Activated naive CD8-positive, alpha-beta T cell treated with anti-CD3 and anti-CD28 coated beads for 36 hours (primary cell): ENCODE data around the gene NKAPL. TPM values are rescaled to one million over a fixed set of nuclear protein-coding genes. Genes with fewer than 3 reads are reported as not detected.

Experiments used
- total RNA-seq, 2 experiments: library from RNA; stranded (reverse); gene quantifications; one replicate each; pipeline ENCODE4 v1.2.3, GENCODE V29; 2021

Gene NKAPL
- total RNA-seq, 2 experiments from 2014 or later: 0.46 to 0.64 TPM

Other genes with a start within 250 kb of the NKAPL start
- 1 to 10 TPM; 4.3 TPM for gene ZNF165, start 178.7 kb upstream of the NKAPL start, total RNA-seq
- gene ZSCAN16, start 134.7 kb upstream of the NKAPL start, total RNA-seq: 1 to 10 TPM; 2.9 to 3.3 TPM
- gene ZKSCAN8, start 117.4 kb upstream of the NKAPL start, total RNA-seq: 10 to 100 TPM; 13.8 to 14.6 TPM
- 1 to 10 TPM; 4.3 to 5.2 TPM for gene ZSCAN9, start 34.0 kb upstream of the NKAPL start, total RNA-seq
- 1 to 10 TPM; 4.5 to 5.0 TPM for gene ZKSCAN4, start 7.0 kb upstream of the NKAPL start, total RNA-seq
- gene ZSCAN26, start 7.8 kb downstream of the NKAPL start, total RNA-seq: 1 to 10 TPM; 5.2 to 5.8 TPM
- gene PGBD1, start 22.3 kb downstream of the NKAPL start, total RNA-seq: 1 to 10 TPM; 3.4 to 3.8 TPM
- gene ZSCAN31, start 76.9 kb downstream of the NKAPL start, total RNA-seq: 1 to 10 TPM; 2.5 to 3.0 TPM
- 1 to 10 TPM; 1.8 TPM for gene ZKSCAN3, start 90.7 kb downstream of the NKAPL start, total RNA-seq
- 1 to 10 TPM; 6.8 to 7.2 TPM for gene ZSCAN12, start 140.4 kb downstream of the NKAPL start, total RNA-seq
- gene ZSCAN23, start 184.2 kb downstream of the NKAPL start, total RNA-seq: 1 to 10 TPM; 1.3 to 1.6 TPM